Adrenal gland (tissue), 12 donors: ENCODE data around the gene IL16. TPM values are rescaled to one million over a fixed set of nuclear protein-coding genes. Genes with fewer than 3 reads are reported as not detected.
A peak's percentile ranks its signal among the peaks of the same experiment; 100 is the strongest.

ENCODE experiments used
- DNase-seq, 7 donors: peaks; one replicate each; pipeline ENCODE4 v3.0.0-alpha.2; 2019 to 2020
- H3K27ac ChIP-seq, 5 donors: fragments of 200-600 bp; sonication (generic) in 4 of 5; 1 replicate in 3 of 5; 2 replicates in 2 of 5; pipeline versions ENCODE4 v1.5.1 to v1.8.0; 2016 to 2020; ENCODE audit warnings: mild to moderate bottlenecking in 1 of 5
- H3K27me3 ChIP-seq: fragments of 200-600 bp; 2 replicates; pipeline ENCODE4 v1.8.0; 2021
- H3K36me3 ChIP-seq, 2 donors: fragments of 200-600 bp; replicated peaks in 1 of 2; 1 replicate in 1 of 2; 2 replicates in 1 of 2; pipeline versions ENCODE4 v1.5.1 to v1.8.0; 2018 to 2022
- H3K4me1 ChIP-seq, 2 donors: fragments of 200-600 bp; replicated peaks in 1 of 2; 1 replicate in 1 of 2; 2 replicates in 1 of 2; pipeline versions ENCODE4 v1.5.1 to v1.8.0; 2018 to 2021
- H3K4me3 ChIP-seq, 4 donors: fragments of 200-600 bp; sonication (generic) in 3 of 4; one replicate each; pipeline ENCODE4 v1.5.1; 2016 to 2018
- H3K9me3 ChIP-seq, 3 donors: fragments of 200-600 bp; sonication (generic) in 1 of 3; replicated peaks in 1 of 3; 1 replicate in 2 of 3; 2 replicates in 1 of 3; pipeline versions ENCODE4 v1.5.1 to v1.8.0; 2016 to 2021
- CTCF ChIP-seq, 6 experiments: fragments of 450-650 bp in 4 of 6; fragments of 200-600 bp in 2 of 6; sonication (generic) in 1 of 6; IDR thresholded peaks; 1 replicate in 5 of 6; 2 replicates in 1 of 6; pipeline versions ENCODE4 v1.5.1 to v1.8.0; 2016 to 2021; ENCODE audit warnings: antibody characterized with exemption in 6 of 6, mild to moderate bottlenecking in 2 of 6, moderate library complexity in 1 of 6
- POLR2A ChIP-seq, 2 donors: fragments of 450-650 bp; IDR thresholded peaks; one replicate each; pipeline ENCODE4 v1.6.1; 2017; ENCODE audit warnings: antibody characterized with exemption in 2 of 2, mild to moderate bottlenecking in 2 of 2, moderate library complexity in 1 of 2
- WGBS, 4 donors: extraction: QIAGEN DNeasy Blood & Tissue Kit in 2 of 4; methylation state at CpG; one replicate each; pipeline versions ENCODE4 v1.1.5 to v1.1.7; 2013 to 2017; 5-methylcytosine and 5-hydroxymethylcytosine counted together
- intact Hi-C, 2 donors: fragments of 100-400 bp; cut with DNase I; formaldehyde crosslinking; loops; one replicate each; pipeline versions ENCODE4 v1.14.1 to v1.15.0; 2022 to 2023
- polyA plus RNA-seq, 3 donors: library from polyadenylated mRNA; stranded (reverse); fragments of 200-250 nt in 2 of 3; fragments of 350-450 nt in 1 of 3; fragmentation: Illumina TruSeq in 1 of 3; extraction: RNeasy Lipid Tissue Mini Kit (QIAGEN cat#74804) in 1 of 3; gene quantifications; one replicate each; pipeline ENCODE4 v1.2.3, GENCODE V29; 2013 to 2014
- total RNA-seq, 9 donors: library from RNA; depleted of rRNA in 4 of 9; stranded (reverse); fragments of >200 nt in 4 of 9; fragments of 120-200 nt in 1 of 9; fragmentation: NEBNext Ultra II Directional in 1 of 9; extraction: Animal tissue kit (Norgen Biotek cat#: 25700) in 1 of 9; gene quantifications; one replicate each; pipeline versions ENCODE4 v1.1.0 to v1.2.4, GENCODE V29; 2013 to 2023
- donor health status: healthy with polysubstance abuse.
- donor health status: Bipolar disorder and iron deficiency.
- donor health status: DM: yes; HTN: yes; CAD: no.
- donor health status: DM: no; HTN: no; CAD: no.
- donor health status: DM: no; HTN: no; CAD: no.
- donor health status: DM: yes; HTN: yes; CAD: no.

IL16 gene
- total and polyA plus RNA-seq, 12 donors: 2.2 to 16.0 (median 6.3) TPM

- Histone ChIP-seq H3K36me3 (no peaks in the 10 kb centered on the region), H3K9me3 (no peaks in the 10 kb centered on the region), H3K27me3 (no peaks in the 10 kb centered on the region), H3K4me1 (no peaks in the 10 kb centered on the region), H3K4me3 (peak overlapping the region in 1 of 4 donors; percentile 33), H3K27ac (peak overlapping the region in 3 of 5 donors; percentile 15 to 77 (median 41))
- WGBS, 4 donors: 37 to 44% (median 40%) methylated on average over 13 of the region's 13 CpGs
- intact Hi-C loops: no loop called here
- no peak for DNase-seq
- TF ChIP-seq POLR2A (IDR thresholded peaks at IDR 0.05): no peak
- no peak for TF ChIP-seq CTCF (IDR thresholded peaks at IDR 0.05)
Observed at GRCh38 chr15:81182031-81182755, 14.5 kb upstream of the IL16 start.

- TF ChIP-seq POLR2A (IDR thresholded peaks at IDR 0.05) (no peak), CTCF (IDR thresholded peaks at IDR 0.05) (no peak)
- Histone ChIP-seq H3K27ac (peak overlapping the region in 3 of 5 donors; percentile 15 to 77 (median 41)), H3K36me3 (no peaks in the 10 kb centered on the region), H3K9me3 (no peaks in the 10 kb centered on the region), H3K4me3 (peak overlapping the region in 1 of 4 donors; percentile 33), H3K27me3 (no peaks in the 10 kb centered on the region), H3K4me1 (no peaks in the 10 kb centered on the region)
- 23 to 37% (median 30%) methylated on average over 13 of the region's 13 CpGs for WGBS, 4 donors
- intact Hi-C loops: no loop called here
- peak in 1 of 7 donors; percentile 40 for DNase-seq
Observed at GRCh38 chr15:81182756-81183438, 13.8 kb upstream of the IL16 start.

- peak overlapping the region in 1 of 5 donors; percentile 77 for H3K27ac ChIP-seq
- no peak for DNase-seq
- H3K27me3 ChIP-seq: no peaks in the 10 kb centered on the region
- intact Hi-C loops: no loop called here
- TF ChIP-seq CTCF (IDR thresholded peaks at IDR 0.05): no peak
- TF ChIP-seq POLR2A (IDR thresholded peaks at IDR 0.05): no peak
- no peaks in the 10 kb centered on the region for H3K4me1 ChIP-seq
- H3K9me3 ChIP-seq: no peaks in the 10 kb centered on the region
- peak overlapping the region in 1 of 4 donors; percentile 33 for H3K4me3 ChIP-seq
- 59 to 64% (median 62%) methylated on average over 4 of the region's 4 CpGs for WGBS, 4 donors
- no peaks in the 10 kb centered on the region for H3K36me3 ChIP-seq
Observed at GRCh38 chr15:81183439-81183775, 13.3 kb upstream of the IL16 start.

- intact Hi-C loops: no loop called here
- Histone ChIP-seq H3K36me3 (no peaks in the 10 kb centered on the region), H3K4me1 (no peaks in the 10 kb centered on the region), H3K9me3 (no peaks in the 10 kb centered on the region), H3K4me3 (peak overlapping the region in 1 of 4 donors; percentile 33), H3K27me3 (no peaks in the 10 kb centered on the region), H3K27ac (peak overlapping the region in 1 of 5 donors; percentile 77)
- no peak for DNase-seq
- WGBS, 4 donors: 50 to 63% (median 58%) methylated on average over 4 to 5 of the region's 5 CpGs
- TF ChIP-seq CTCF (IDR thresholded peaks at IDR 0.05) (no peak), POLR2A (IDR thresholded peaks at IDR 0.05) (no peak)
Observed at GRCh38 chr15:81184188-81184587, 12.5 kb upstream of the IL16 start.
